ENCODE measurements around the gene PTPRG.

The PTPRG gene

GRCh38 chr3:61829722-61830350 lies 268.5 kb downstream of the PTPRG start:
- no peaks in the 10 kb centered on the region for H3K27me3 Mint-ChIP-seq (ENCODE audit: low read depth, poor library complexity)
- peaks cover 27% of the 10 kb centered on the region for H3K4me1 Mint-ChIP-seq
- no peak overlapping the region for H3K4me3 Mint-ChIP-seq
- no peak for DNase-seq
- H3K27ac Mint-ChIP-seq, result peak overlapping the region; percentile 91
- no peak for TF ChIP-seq CTCF (IDR thresholded peaks at IDR 0.05)
- H3K36me3 Mint-ChIP-seq (ENCODE audit: low read depth), result peaks cover 14% of the 10 kb centered on the region
- no peaks in the 10 kb centered on the region for H3K9me3 Mint-ChIP-seq

GRCh38 chr3:61831973-61832372 lies 270.6 kb downstream of the PTPRG start:
- H3K27me3 Mint-ChIP-seq (ENCODE audit: low read depth, poor library complexity), result no peaks in the 10 kb centered on the region
- peaks cover 27% of the 10 kb centered on the region for H3K4me1 Mint-ChIP-seq
- no peak overlapping the region for H3K4me3 Mint-ChIP-seq
- no peaks in the 10 kb centered on the region for H3K9me3 Mint-ChIP-seq
- H3K36me3 Mint-ChIP-seq (ENCODE audit: low read depth), result peaks cover 22% of the 10 kb centered on the region
- no peak for TF ChIP-seq CTCF (IDR thresholded peaks at IDR 0.05)
- DNase-seq, result no peak
- no peak overlapping the region for H3K27ac Mint-ChIP-seq

- H3K27ac Mint-ChIP-seq, result no peak overlapping the region
- no peaks in the 10 kb centered on the region for H3K9me3 Mint-ChIP-seq
- no peak for TF ChIP-seq CTCF (IDR thresholded peaks at IDR 0.05)
- H3K4me1 Mint-ChIP-seq, result peaks cover 27% of the 10 kb centered on the region
- H3K36me3 Mint-ChIP-seq (ENCODE audit: low read depth), result peaks cover 27% of the 10 kb centered on the region
- no peak overlapping the region for H3K4me3 Mint-ChIP-seq
- DNase-seq, result no peak
- no peaks in the 10 kb centered on the region for H3K27me3 Mint-ChIP-seq (ENCODE audit: low read depth, poor library complexity)
These were observed 271.2 kb downstream of the PTPRG start for GRCh38 chr3:61832375-61833229.

GRCh38 chr3:61839256-61839655 lies 277.9 kb downstream of the PTPRG start:
- H3K27me3 Mint-ChIP-seq (ENCODE audit: low read depth, poor library complexity), result no peaks in the 10 kb centered on the region

GRCh38 chr3:61841111-61841845 lies 279.9 kb downstream of the PTPRG start:
- Mint-ChIP-seq H3K27ac (peak overlapping the region; percentile 65), H3K4me1 (peaks cover 30% of the 10 kb centered on the region), H3K9me3 (no peaks in the 10 kb centered on the region), H3K4me3 (no peak overlapping the region), H3K27me3 (ENCODE audit: low read depth, poor library complexity) (peaks cover under 1% of the 10 kb centered on the region), H3K36me3 (ENCODE audit: low read depth) (peaks cover 26% of the 10 kb centered on the region)
- no peak for DNase-seq
- no peak for TF ChIP-seq CTCF (IDR thresholded peaks at IDR 0.05)

More at GRCh38 chr3:61839256-61839655, 277.9 kb downstream of the PTPRG start:
- peaks cover 30% of the 10 kb centered on the region for H3K36me3 Mint-ChIP-seq (ENCODE audit: low read depth)
- H3K27ac Mint-ChIP-seq, result no peak overlapping the region
- H3K4me3 Mint-ChIP-seq, result no peak overlapping the region
- H3K4me1 Mint-ChIP-seq, result peaks cover 20% of the 10 kb centered on the region
- DNase-seq, result no peak
- no peak for TF ChIP-seq CTCF (IDR thresholded peaks at IDR 0.05)
- no peaks in the 10 kb centered on the region for H3K9me3 Mint-ChIP-seq

All from nephron progenitor cell (in vitro differentiated cells).